GM19240 (cell line): ENCODE measurements around the gene C20orf96.
A peak's percentile ranks its signal among the peaks of the same experiment; 100 is the strongest.
"Not testable (repeated sequence)": the region's sequence is repeated elsewhere in the genome, so short reads cannot be mapped to it uniquely, and the experiment has no call there.

Experiments
- DNase-seq: peaks from one replicate; pipeline ENCODE4 v3.0.0; 2011; ENCODE audit warnings: low spot score; ENCODE audit not compliant: insufficient read length

Gene C20orf96

DNA sequence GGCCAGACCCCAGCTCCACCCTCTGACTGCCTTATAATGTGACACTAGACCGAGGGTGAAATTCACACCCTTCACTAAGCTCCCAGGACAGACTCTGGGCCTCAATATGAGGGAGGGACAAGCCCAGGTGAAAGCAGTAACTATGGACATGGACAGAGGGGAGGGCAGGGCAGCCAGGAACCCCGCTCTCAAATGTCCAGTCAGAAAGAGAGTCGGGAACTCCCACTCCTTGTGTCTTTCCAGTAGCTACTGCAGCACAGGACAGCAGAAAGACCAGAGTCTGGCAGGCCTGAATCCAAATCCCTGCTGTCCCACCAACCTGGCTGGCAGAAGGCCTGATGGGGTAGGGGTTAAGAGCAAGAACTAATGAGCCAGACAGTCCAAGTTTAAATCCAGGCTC, 6.4 kb downstream of the C20orf96 start:
- no peak for DNase-seq

- DNase-seq: no peak
These were observed 11.7 kb downstream of the C20orf96 start for GRCh38 chr20:278607-279571.

GRCh38 chr20:278181-278580, 12.4 kb downstream of the C20orf96 start:
- no peak for DNase-seq

DNA sequence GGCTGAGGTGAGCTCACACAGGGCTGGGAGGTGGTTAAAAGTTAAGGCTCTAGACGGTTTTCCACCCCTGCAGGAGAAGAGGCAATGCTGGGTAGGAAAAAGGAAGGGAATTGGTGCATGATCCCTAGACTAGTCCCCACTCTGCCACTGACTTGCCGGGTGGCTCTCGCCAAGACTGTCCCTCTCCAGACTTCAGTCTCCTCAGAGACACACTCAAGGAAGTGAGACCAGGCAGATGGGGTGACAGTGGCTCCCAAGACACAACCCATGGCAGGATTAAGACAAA, 13.1 kb downstream of the C20orf96 start:
- no peak for DNase-seq

GRCh38 chr20:276620-277495, 13.7 kb downstream of the C20orf96 start:
- DNase-seq: no peak

GRCh38 chr20:275791-276190, 14.8 kb downstream of the C20orf96 start:
- DNase-seq: no peak

DNA sequence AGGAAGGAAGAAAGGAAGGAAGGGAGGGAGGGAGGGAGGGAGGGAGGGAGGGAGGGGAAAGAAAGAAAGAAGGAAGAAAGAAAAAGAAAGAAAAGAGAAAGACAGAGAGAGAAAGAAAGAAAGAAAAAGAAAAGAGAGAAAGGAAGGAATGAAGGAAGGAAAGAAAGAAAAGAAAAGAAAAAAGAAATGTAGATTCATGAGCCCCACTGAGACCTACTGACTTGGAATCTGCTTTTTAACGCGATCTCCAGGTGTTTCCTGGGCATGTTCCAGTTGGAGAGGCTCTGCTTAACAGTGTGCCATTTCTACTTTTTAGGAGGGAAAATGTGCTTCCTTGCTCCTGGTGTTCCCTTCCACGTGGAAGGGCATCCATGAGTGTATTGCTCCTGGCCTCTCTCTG, 16.7 kb downstream of the C20orf96 start:
- DNase-seq: no peak

GRCh38 chr20:272718-273117, 17.8 kb downstream of the C20orf96 start:
- no peak for DNase-seq

DNA sequence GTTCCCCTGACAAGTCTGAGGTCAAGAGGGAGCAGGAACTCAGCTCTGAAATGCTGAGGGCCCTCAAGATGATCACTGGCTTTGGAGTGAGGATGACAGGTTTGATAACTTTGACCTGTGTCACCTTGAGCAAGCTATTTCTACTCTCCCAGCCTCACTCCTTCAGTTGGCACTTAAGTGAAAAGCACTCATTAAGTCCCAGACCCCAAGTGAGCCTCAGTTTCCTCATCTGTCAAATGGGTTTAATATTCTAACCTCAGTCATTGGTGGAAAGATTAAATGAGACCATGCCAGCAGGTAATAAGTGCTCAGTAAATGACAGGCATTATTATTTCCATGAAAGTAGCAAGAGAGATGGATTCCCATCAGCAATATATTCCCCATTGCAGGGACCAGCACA, 19.0 kb downstream of the C20orf96 start:
- DNase-seq: no peak

DNA sequence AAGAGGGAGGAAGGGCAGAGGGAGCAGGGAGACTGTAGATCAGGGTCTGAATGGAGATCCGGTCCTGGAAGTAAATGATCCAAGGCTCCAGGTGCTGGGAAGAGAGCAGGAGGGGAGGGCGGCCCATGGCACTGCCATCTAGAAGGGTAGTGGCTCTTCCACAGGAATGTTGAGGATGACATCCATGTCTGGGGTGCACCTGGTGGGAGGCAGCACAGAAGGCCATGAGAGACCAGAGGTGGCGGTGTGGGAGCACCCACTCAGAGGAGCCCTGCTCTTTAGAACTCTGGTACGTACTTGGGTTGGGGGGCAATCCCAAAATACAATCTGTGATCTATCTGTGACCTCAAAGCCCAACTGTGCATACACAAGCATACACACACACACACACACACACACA, 19.5 kb downstream of the C20orf96 start:
- no peak for DNase-seq

DNA sequence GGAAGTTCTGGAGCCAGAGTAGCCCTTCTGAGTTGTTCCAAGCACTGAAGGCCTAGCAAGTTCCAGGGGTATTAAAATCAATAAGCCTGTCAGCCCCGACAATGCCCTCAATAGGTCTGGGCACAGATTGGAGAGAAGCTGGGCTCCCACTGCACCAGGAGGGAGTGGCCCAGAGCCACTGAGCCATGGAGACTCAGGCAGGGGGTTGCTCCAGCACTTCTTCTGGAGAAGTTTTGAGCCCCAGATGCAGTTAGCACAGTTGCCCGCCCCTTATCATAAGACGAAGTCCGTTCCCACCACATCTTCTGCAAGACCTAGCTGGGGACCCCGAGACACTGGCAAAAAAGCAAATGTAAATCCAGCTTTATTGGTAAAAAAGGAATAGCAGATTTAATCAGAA, 20.0 kb downstream of the C20orf96 start:
- no peak for DNase-seq

DNA sequence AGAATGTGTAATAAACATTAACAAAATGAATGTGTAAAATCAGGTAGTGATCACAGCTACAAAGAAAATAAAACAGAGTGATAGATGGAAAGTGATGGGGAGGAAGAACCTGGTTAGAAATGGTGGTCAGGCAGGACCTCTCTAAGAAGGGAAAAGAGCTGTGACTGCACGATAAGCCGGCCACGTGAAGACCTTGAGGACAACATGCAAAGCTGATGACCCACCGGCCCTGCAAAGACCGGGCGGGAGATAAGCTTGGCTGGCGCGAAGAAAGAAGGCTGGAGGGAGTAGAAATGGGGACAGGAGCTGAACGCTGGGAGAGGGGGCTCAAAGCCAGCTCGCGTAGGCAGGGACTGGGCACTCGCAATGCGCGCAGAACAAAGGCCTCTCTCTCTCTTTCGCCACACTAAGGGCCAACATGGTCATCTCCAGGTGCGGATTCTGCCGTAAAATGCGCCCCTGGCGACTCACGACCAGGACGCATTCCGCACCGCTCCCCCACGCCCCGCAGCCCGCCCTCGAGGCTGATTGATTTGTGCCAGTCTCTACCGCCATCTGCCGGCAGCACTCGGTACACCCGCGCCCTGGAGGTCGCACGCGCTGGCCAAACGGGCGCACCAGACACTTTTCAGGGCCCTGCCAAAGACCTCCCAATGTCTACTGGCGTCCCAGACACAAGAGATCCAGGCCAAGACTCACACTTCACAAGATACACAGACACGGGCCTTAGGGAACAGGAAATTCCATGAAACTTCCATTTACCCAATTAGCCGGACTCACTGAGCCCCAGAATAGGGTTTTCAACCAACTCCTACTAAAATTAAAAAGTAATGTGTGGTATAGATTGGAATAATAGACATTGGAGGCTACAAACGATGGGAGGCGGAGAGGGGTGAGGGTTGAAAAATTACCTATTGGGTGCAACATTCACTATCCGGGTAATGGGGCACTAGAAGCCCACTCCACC, 23.7 kb downstream of the C20orf96 start:
- peak; percentile 86 for DNase-seq

DNA sequence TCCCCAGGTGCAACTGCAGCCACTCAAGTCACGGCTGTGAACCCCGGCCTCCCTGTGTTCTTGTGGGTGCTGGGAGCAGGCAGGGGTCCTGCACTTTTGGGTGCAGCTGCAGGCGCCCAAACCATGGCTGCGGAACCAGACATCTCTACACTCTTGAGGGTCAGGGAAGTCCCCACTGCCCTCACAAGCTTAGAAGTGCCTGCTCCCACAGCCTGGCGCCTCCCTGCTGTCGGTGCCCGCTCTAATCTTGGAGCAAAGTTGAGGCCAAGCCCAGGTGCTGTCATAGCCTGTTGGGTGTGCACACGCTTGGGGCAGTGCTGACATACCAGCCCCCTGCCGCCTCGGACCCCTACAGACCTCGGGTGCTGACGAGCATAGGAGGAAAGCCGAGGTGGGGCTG, 26.8 kb downstream of the C20orf96 start:
- DNase-seq: no peak

GRCh38 chr20:259981-260380, 30.6 kb downstream of the C20orf96 start:
- DNase-seq: no peak

DNA sequence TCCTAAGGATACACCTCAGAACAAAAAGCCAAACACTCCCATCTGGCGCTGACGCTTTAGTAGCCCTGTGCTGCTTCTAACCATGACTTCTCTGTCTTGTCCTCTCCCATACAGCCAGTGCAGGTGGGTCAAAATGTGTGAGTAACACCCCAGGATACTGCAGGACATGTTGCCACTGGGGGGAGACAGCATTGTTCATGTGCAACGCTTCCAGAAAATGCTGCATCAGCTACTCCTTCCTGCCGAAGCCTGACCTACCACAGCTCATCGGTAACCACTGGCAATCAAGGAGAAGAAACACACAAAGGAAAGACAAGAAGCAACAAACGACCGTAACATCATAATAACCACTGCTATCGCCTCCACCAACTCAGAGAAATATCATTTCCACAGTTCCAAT, 31.6 kb downstream of the C20orf96 start:
- no peak for DNase-seq

DNA sequence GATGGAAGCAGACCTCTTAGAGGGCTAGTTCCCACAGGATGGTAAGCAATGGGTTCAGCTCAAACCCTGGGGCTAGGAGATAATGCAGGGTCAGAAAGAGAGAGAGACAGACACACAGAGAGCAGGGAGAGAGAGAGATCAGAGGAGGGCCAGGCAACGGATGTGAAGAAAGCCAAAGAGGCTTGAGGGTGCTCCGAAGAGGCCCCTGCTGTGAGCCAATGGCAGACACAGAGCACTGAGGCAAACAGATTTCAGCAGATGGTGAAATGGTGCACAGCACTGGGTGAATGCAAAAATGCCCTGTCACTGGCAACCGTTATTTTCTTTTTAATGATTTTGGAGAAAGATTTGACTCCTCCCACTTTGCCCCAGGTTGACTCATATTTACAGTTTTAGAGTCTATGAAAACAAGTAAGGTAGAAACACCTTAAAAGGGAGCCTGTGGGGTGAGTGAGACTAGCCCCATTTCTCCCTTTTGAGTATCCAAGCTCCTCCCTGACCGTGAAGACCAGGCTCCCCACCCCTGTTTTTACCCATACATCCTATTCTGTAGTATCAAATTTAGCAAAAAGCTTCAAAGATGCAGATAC, 32.2 kb downstream of the C20orf96 start:
- no peak for DNase-seq

DNA sequence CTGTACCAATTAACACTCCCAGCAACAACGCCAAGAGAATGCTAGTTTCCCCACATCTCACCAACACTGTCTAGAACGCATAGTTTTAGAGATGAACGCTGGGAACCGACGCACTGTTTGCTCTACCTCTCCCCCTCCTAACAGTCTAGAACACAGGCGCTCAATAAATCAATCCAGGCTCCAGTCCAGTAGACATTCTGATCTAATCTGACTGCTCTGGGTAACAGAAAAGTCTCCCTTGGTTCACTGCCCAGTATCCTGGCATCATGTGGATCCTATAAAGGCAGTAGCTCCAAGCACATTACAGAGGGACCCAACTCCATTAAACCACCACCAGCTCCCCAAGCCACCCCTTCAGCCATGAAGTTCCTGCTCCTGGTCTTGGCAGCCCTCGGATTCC, 33.1 kb downstream of the C20orf96 start, which contains the start of gene DEFB132:
DEFB132 (plus strand) TSS at position 306 of the 400 bp plus-strand sequence; CDS start at position 361, 55 bp downstream.
- no peak for DNase-seq

GRCh38 chr20:253447-253846, 37.1 kb downstream of the C20orf96 start:
- not testable (repeated sequence) for DNase-seq

GRCh38 chr20:252801-253200, 37.7 kb downstream of the C20orf96 start:
- no peak for DNase-seq

DNA sequence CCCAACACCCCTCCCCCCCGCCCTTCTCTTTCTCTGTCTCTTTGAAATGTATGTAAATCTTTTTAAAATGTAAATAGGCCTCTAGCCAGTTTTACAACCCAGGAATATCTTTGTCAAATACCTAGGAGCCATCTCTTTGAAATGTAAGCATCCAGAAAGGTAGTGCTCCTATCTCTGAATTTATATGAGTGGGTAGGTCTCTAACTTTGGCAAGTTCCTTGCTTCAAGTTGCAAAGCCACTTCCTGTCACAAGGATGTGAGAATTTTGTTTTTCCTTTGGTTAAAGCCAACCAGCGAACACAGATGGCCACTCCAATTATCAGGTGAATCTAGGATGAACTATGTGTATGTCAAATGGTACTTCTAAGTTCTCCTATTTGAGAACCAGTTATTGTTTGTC, 39.2 kb downstream of the C20orf96 start:
- DNase-seq: no peak

GRCh38 chr20:242905-243304, 47.6 kb downstream of the C20orf96 start:
- no peak for DNase-seq
